ENCODE measurements around the gene ADGRF1. TPM values are rescaled to one million over a fixed set of nuclear protein-coding genes. Genes with fewer than 3 reads are reported as not detected.

ADGRF1 gene
- total RNA-seq, 5 donors from 2014 or later (not counting 1 experiment from before 2014, with no cell fraction given), result 0.19 to 0.32 TPM; not detected in 3

- no peak overlapping the region for H3K27ac ChIP-seq (ENCODE audit: low read length)
- CTCF ChIA-PET, result no interaction called here
- no peak overlapping the region for H3K27ac Mint-ChIP-seq
These were observed 13.2 kb downstream of the ADGRF1 start for GRCh38 chr6:47028835-47029360.

GRCh38 chr6:47027315-47027714 lies 14.8 kb downstream of the ADGRF1 start:
- no peaks in the 10 kb centered on the region for H3K36me3 Mint-ChIP-seq
- WGBS (ENCODE audit: insufficient coverage), result no CpG with 5 or more reads among the region's 3 CpGs
- ATAC-seq (replicated peaks in 1 of 4), result no peak
- ChIA-PET CTCF (no interaction called here), POLR2A (no interaction called here)
- Histone ChIP-seq H3K36me3 (ENCODE audit: control insufficient read depth in 2 of 2, extremely low read depth in 1 of 2, insufficient read depth in 1 of 2, low read length in 1 of 2) (no peaks in the 10 kb centered on the region), H3K9me3 (no peaks in the 10 kb centered on the region), H3K4me1 (ENCODE audit: control insufficient read depth in 1 of 2, extremely low read depth in 1 of 2, insufficient read depth in 2 of 2, low read length in 2 of 2) (no peaks in the 10 kb centered on the region), H3K4me3 (ENCODE audit: control insufficient read depth in 1 of 2, extremely low read depth in 1 of 2, low read length in 1 of 2) (no peak overlapping the region), H3K27me3 (replicated peaks in 1 of 2; ENCODE audit: control insufficient read depth in 2 of 2, extremely low read depth in 1 of 2, insufficient read depth in 2 of 2, low read length in 1 of 2) (peaks cover 0 to 2% of the 10 kb centered on the region in 2 experiments), H3K27ac (ENCODE audit: low read length) (no peak overlapping the region)
- no peak overlapping the region for H3K27ac Mint-ChIP-seq
- H3K4me1 Mint-ChIP-seq, result no peaks in the 10 kb centered on the region
- no peak for DNase-seq
- no peak overlapping the region for H3K4me3 Mint-ChIP-seq
- no peaks in the 10 kb centered on the region for H3K9me3 Mint-ChIP-seq
- H3K27me3 Mint-ChIP-seq, result no peaks in the 10 kb centered on the region

More at GRCh38 chr6:47028835-47029360, 13.2 kb downstream of the ADGRF1 start:
- Mint-ChIP-seq H3K27me3 (peaks cover 2 to 3% of the 10 kb centered on the region in 2 donors), H3K4me1 (no peaks in the 10 kb centered on the region), H3K9me3 (no peaks in the 10 kb centered on the region), H3K4me3 (no peak overlapping the region), H3K36me3 (no peaks in the 10 kb centered on the region)
- Histone ChIP-seq H3K4me3 (ENCODE audit: control insufficient read depth in 1 of 2, extremely low read depth in 1 of 2, low read length in 1 of 2) (no peak overlapping the region), H3K27me3 (replicated peaks in 1 of 2; ENCODE audit: control insufficient read depth in 2 of 2, extremely low read depth in 1 of 2, insufficient read depth in 2 of 2, low read length in 1 of 2) (peaks cover 0 to 2% of the 10 kb centered on the region in 2 experiments), H3K4me1 (ENCODE audit: control insufficient read depth in 1 of 2, extremely low read depth in 1 of 2, insufficient read depth in 2 of 2, low read length in 2 of 2) (no peaks in the 10 kb centered on the region), H3K36me3 (ENCODE audit: control insufficient read depth in 2 of 2, extremely low read depth in 1 of 2, insufficient read depth in 1 of 2, low read length in 1 of 2) (no peaks in the 10 kb centered on the region), H3K9me3 (no peaks in the 10 kb centered on the region)
- POLR2A ChIA-PET, result interaction anchor here in 1 of 2 donors (0.7 kb wide), 1 partner anchor 42 kb away, joined by 5 read pairs; no protein-coding TSS in a partner anchor
- no peak for ATAC-seq (replicated peaks in 1 of 4)
- no peak for DNase-seq
- 88% methylated on average over 2 of the region's 8 CpGs for WGBS (ENCODE audit: insufficient coverage)

GRCh38 chr6:47026679-47027078 lies 15.5 kb downstream of the ADGRF1 start:
- no peak overlapping the region for H3K4me3 ChIP-seq (ENCODE audit: control insufficient read depth in 1 of 2, extremely low read depth in 1 of 2, low read length in 1 of 2)
- no peaks in the 10 kb centered on the region for H3K9me3 Mint-ChIP-seq
- no peak overlapping the region for H3K27ac ChIP-seq (ENCODE audit: low read length)
- H3K4me1 ChIP-seq (ENCODE audit: control insufficient read depth in 1 of 2, extremely low read depth in 1 of 2, insufficient read depth in 2 of 2, low read length in 2 of 2), result no peaks in the 10 kb centered on the region
- H3K36me3 ChIP-seq (ENCODE audit: control insufficient read depth in 2 of 2, extremely low read depth in 1 of 2, insufficient read depth in 1 of 2, low read length in 1 of 2), result no peaks in the 10 kb centered on the region
- ATAC-seq (replicated peaks in 1 of 4) (no peak), DNase-seq (no peak)
- WGBS (ENCODE audit: insufficient coverage), result 80% methylated on average over 3 of the region's 5 CpGs
- ChIA-PET POLR2A (interaction anchor here in 1 of 2 donors (0.6 kb wide), 1 partner anchor 21 kb away, joined by 5 read pairs; no protein-coding TSS in a partner anchor), CTCF (no interaction called here)
- no peaks in the 10 kb centered on the region for H3K4me1 Mint-ChIP-seq
- H3K4me3 Mint-ChIP-seq, result no peak overlapping the region
- no peaks in the 10 kb centered on the region for H3K36me3 Mint-ChIP-seq
- peaks cover 0 to 2% of the 10 kb centered on the region in 2 experiments for H3K27me3 ChIP-seq (replicated peaks in 1 of 2; ENCODE audit: control insufficient read depth in 2 of 2, extremely low read depth in 1 of 2, insufficient read depth in 2 of 2, low read length in 1 of 2)
- H3K9me3 ChIP-seq, result no peaks in the 10 kb centered on the region
- H3K27me3 Mint-ChIP-seq, result no peaks in the 10 kb centered on the region
- no peak overlapping the region for H3K27ac Mint-ChIP-seq

GRCh38 chr6:47023573-47023972 lies 18.6 kb downstream of the ADGRF1 start:
- CTCF ChIA-PET, result no interaction called here

GRCh38 chr6:47022191-47022590 lies 19.9 kb downstream of the ADGRF1 start:
- ATAC-seq (replicated peaks in 1 of 4) (no peak), DNase-seq (no peak)
- ChIA-PET CTCF (no interaction called here), POLR2A (no interaction called here)
- Histone ChIP-seq H3K9me3 (no peaks in the 10 kb centered on the region), H3K4me1 (ENCODE audit: control insufficient read depth in 1 of 2, extremely low read depth in 1 of 2, insufficient read depth in 2 of 2, low read length in 2 of 2) (no peaks in the 10 kb centered on the region), H3K36me3 (ENCODE audit: control insufficient read depth in 2 of 2, extremely low read depth in 1 of 2, insufficient read depth in 1 of 2, low read length in 1 of 2) (no peaks in the 10 kb centered on the region), H3K27me3 (replicated peaks in 1 of 2; ENCODE audit: control insufficient read depth in 2 of 2, extremely low read depth in 1 of 2, insufficient read depth in 2 of 2, low read length in 1 of 2) (peaks cover 0 to 2% of the 10 kb centered on the region in 2 experiments), H3K4me3 (ENCODE audit: control insufficient read depth in 1 of 2, extremely low read depth in 1 of 2, low read length in 1 of 2) (no peak overlapping the region), H3K27ac (ENCODE audit: low read length) (no peak overlapping the region)
- H3K36me3 Mint-ChIP-seq, result no peaks in the 10 kb centered on the region
- no peaks in the 10 kb centered on the region for H3K9me3 Mint-ChIP-seq
- no peaks in the 10 kb centered on the region for H3K4me1 Mint-ChIP-seq
- 100% methylated on average over 3 of the region's 3 CpGs for WGBS (ENCODE audit: insufficient coverage)
- H3K4me3 Mint-ChIP-seq, result no peak overlapping the region
- H3K27me3 Mint-ChIP-seq, result no peaks in the 10 kb centered on the region
- H3K27ac Mint-ChIP-seq, result no peak overlapping the region

More at GRCh38 chr6:47023573-47023972, 18.6 kb downstream of the ADGRF1 start:
- Mint-ChIP-seq H3K4me1 (no peaks in the 10 kb centered on the region), H3K27ac (no peak overlapping the region), H3K27me3 (no peaks in the 10 kb centered on the region), H3K9me3 (no peaks in the 10 kb centered on the region), H3K4me3 (no peak overlapping the region), H3K36me3 (no peaks in the 10 kb centered on the region)
- POLR2A ChIA-PET, result no interaction called here
- Histone ChIP-seq H3K27ac (ENCODE audit: low read length) (no peak overlapping the region), H3K4me1 (ENCODE audit: control insufficient read depth in 1 of 2, extremely low read depth in 1 of 2, insufficient read depth in 2 of 2, low read length in 2 of 2) (no peaks in the 10 kb centered on the region), H3K36me3 (ENCODE audit: control insufficient read depth in 2 of 2, extremely low read depth in 1 of 2, insufficient read depth in 1 of 2, low read length in 1 of 2) (no peaks in the 10 kb centered on the region), H3K4me3 (ENCODE audit: control insufficient read depth in 1 of 2, extremely low read depth in 1 of 2, low read length in 1 of 2) (no peak overlapping the region), H3K27me3 (replicated peaks in 1 of 2; ENCODE audit: control insufficient read depth in 2 of 2, extremely low read depth in 1 of 2, insufficient read depth in 2 of 2, low read length in 1 of 2) (peaks cover 0 to 2% of the 10 kb centered on the region in 2 experiments), H3K9me3 (no peaks in the 10 kb centered on the region)
- no peak for ATAC-seq (replicated peaks in 1 of 4)
- DNase-seq, result no peak
- WGBS (ENCODE audit: insufficient coverage), result no CpG with 5 or more reads among the region's 1 CpG

GRCh38 chr6:47019941-47020340 lies 22.2 kb downstream of the ADGRF1 start:
- no peak overlapping the region for H3K27ac ChIP-seq (ENCODE audit: low read length)
- H3K27ac Mint-ChIP-seq, result no peak overlapping the region
- H3K4me1 ChIP-seq (ENCODE audit: control insufficient read depth in 1 of 2, extremely low read depth in 1 of 2, insufficient read depth in 2 of 2, low read length in 2 of 2), result no peaks in the 10 kb centered on the region
- no peaks in the 10 kb centered on the region for H3K9me3 ChIP-seq
- CTCF ChIA-PET, result no interaction called here
- no peaks in the 10 kb centered on the region for H3K36me3 Mint-ChIP-seq
- DNase-seq (no peak), ATAC-seq (replicated peaks in 1 of 4) (no peak)
- H3K4me1 Mint-ChIP-seq, result no peaks in the 10 kb centered on the region
- 100% methylated on average over 2 of the region's 5 CpGs for WGBS (ENCODE audit: insufficient coverage)
- H3K36me3 ChIP-seq (ENCODE audit: control insufficient read depth in 2 of 2, extremely low read depth in 1 of 2, insufficient read depth in 1 of 2, low read length in 1 of 2), result no peaks in the 10 kb centered on the region
- POLR2A ChIA-PET, result no interaction called here
- H3K4me3 ChIP-seq (ENCODE audit: control insufficient read depth in 1 of 2, extremely low read depth in 1 of 2, low read length in 1 of 2), result no peak overlapping the region
- H3K27me3 Mint-ChIP-seq, result peaks cover 0 to 3% of the 10 kb centered on the region in 2 donors
- no peak overlapping the region for H3K4me3 Mint-ChIP-seq
- H3K27me3 ChIP-seq (replicated peaks in 1 of 2; ENCODE audit: control insufficient read depth in 2 of 2, extremely low read depth in 1 of 2, insufficient read depth in 2 of 2, low read length in 1 of 2), result peaks cover 0 to 2% of the 10 kb centered on the region in 2 experiments
- no peaks in the 10 kb centered on the region for H3K9me3 Mint-ChIP-seq

- WGBS (ENCODE audit: insufficient coverage), result 80% methylated on average over 2 of the region's 2 CpGs
- DNase-seq (no peak), ATAC-seq (replicated peaks in 1 of 4) (no peak)
- no peaks in the 10 kb centered on the region for H3K36me3 Mint-ChIP-seq
- Histone ChIP-seq H3K36me3 (ENCODE audit: control insufficient read depth in 2 of 2, extremely low read depth in 1 of 2, insufficient read depth in 1 of 2, low read length in 1 of 2) (no peaks in the 10 kb centered on the region), H3K27me3 (replicated peaks in 1 of 2; ENCODE audit: control insufficient read depth in 2 of 2, extremely low read depth in 1 of 2, insufficient read depth in 2 of 2, low read length in 1 of 2) (no peaks in the 10 kb centered on the region), H3K4me1 (ENCODE audit: control insufficient read depth in 1 of 2, extremely low read depth in 1 of 2, insufficient read depth in 2 of 2, low read length in 2 of 2) (no peaks in the 10 kb centered on the region), H3K4me3 (ENCODE audit: control insufficient read depth in 1 of 2, extremely low read depth in 1 of 2, low read length in 1 of 2) (no peak overlapping the region), H3K27ac (ENCODE audit: low read length) (no peak overlapping the region), H3K9me3 (no peaks in the 10 kb centered on the region)
- H3K4me3 Mint-ChIP-seq, result no peak overlapping the region
- H3K4me1 Mint-ChIP-seq, result no peaks in the 10 kb centered on the region
- H3K9me3 Mint-ChIP-seq, result no peaks in the 10 kb centered on the region
- H3K27me3 Mint-ChIP-seq, result peaks cover 0 to 3% of the 10 kb centered on the region in 2 donors
- CTCF ChIA-PET, result no interaction called here
- H3K27ac Mint-ChIP-seq, result no peak overlapping the region
- POLR2A ChIA-PET, result no interaction called here
These were observed 25.2 kb downstream of the ADGRF1 start for GRCh38 chr6:47016909-47017308.
